K562 (cell line): ENCODE results near the gene CTIF. TPM values are rescaled to one million over a fixed set of nuclear protein-coding genes. Genes with fewer than 3 reads are reported as not detected.

Experiments used
- ATAC-seq: fragments of 200-7000 bp; cut with Tn5 transposase; 3 replicates; pipeline ENCODE4 v1.9.1; 2020; ENCODE audit warnings: moderate library complexity
- BruUV-seq: library from RNA; stranded (reverse); fragments of 400-500 nt; replicated peaks from 2 replicates; lab custom pipeline; 2021; lab: Mats Ljungman, UMichigan
- CTCF ChIA-PET: fragments of 300-600 bp; formaldehyde crosslinking; extraction: SDS; loops from one replicate; lab custom pipeline; 2021; ENCODE audit warnings: low intra/inter-chr PET ratio; lab: Yijun Ruan, JAX
- POLR2A ChIA-PET: fragments of 300-600, 350-650 bp; sonication (Branson Sonifier 250); formaldehyde crosslinking; extraction: SDS; loops from one replicate; lab custom pipeline; 2021; ENCODE audit warnings: antibody characterized with exemption, inconsistent platforms; lab: Yijun Ruan, JAX
- DNase-seq, 4 experiments: peaks; one replicate each; pipeline versions ENCODE4 v3.0.0 to v3.0.0-alpha.2; 2011 to 2018; ENCODE audit warnings: low spot score in 3 of 4, mixed read lengths in 3 of 4; ENCODE audit errors: extremely low read depth in 1 of 4
- FAIRE-seq: peaks from 2 replicates; lab custom pipeline; 2011; peaks lifted over from hg19 to GRCh38; lab: Jason Lieb, UNC
- H2AFZ ChIP-seq: 2 replicates; pipeline ENCODE4 v1.6.0; 2011; ENCODE audit warnings: low read depth, low read length, control low read depth, inconsistent platforms
- H3K27ac ChIP-seq: fragments of 200-600 bp; 3 replicates; pipeline ENCODE4 v1.8.0; 2011; ENCODE audit warnings: low read depth, mild to moderate bottlenecking, control low read depth, inconsistent platforms, low read length, moderate library complexity, mixed read lengths; ENCODE audit errors: extremely low read depth
- H3K27me3 ChIP-seq, 2 experiments: fragments of 300-600 bp in 1 of 2; 2 replicates in 1 of 2; 3 replicates in 1 of 2; pipeline versions ENCODE4 v1.6.0 to v1.8.0; 2011; ENCODE audit warnings: inconsistent platforms in 2 of 2, low read length in 2 of 2, mild to moderate bottlenecking in 1 of 2, mixed read lengths in 1 of 2, moderate library complexity in 1 of 2; ENCODE audit not compliant: control insufficient read depth in 2 of 2, insufficient read depth in 2 of 2
- H3K36me3 ChIP-seq: fragments of 300-600 bp; 3 replicates; pipeline ENCODE4 v1.8.0; 2011; ENCODE audit warnings: mild to moderate bottlenecking, low read length, inconsistent platforms; ENCODE audit not compliant: control insufficient read depth, insufficient read depth
- H3K4me1 ChIP-seq, 2 experiments: fragments of 200-600 bp in 1 of 2; replicated peaks in 1 of 2; 2 replicates in 1 of 2; 3 replicates in 1 of 2; pipeline versions ENCODE4 v1.5.1 to v1.8.0; 2011; ENCODE audit warnings: inconsistent platforms in 2 of 2, low read length in 2 of 2, mild to moderate bottlenecking in 1 of 2, mixed read lengths in 1 of 2, moderate library complexity in 1 of 2; ENCODE audit not compliant: control insufficient read depth in 2 of 2, insufficient read depth in 2 of 2
- H3K4me2 ChIP-seq: 2 replicates; pipeline ENCODE4 v1.6.1; 2011; ENCODE audit warnings: low read length, control low read depth, inconsistent platforms, mixed read lengths; ENCODE audit not compliant: insufficient read depth
- H3K4me3 ChIP-seq: fragments of 200-600 bp; sonication (generic), shearing (Covaris generic); 2 replicates; pipeline ENCODE4 v1.5.1; 2016; ENCODE audit warnings: control low read depth, inconsistent platforms
- H3K79me2 ChIP-seq: fragments of 200-600 bp; 3 replicates; pipeline ENCODE4 v1.8.0; 2011; ENCODE audit warnings: low read length, inconsistent platforms; ENCODE audit not compliant: control insufficient read depth, insufficient read depth
- H3K9ac ChIP-seq, 2 experiments: 2 replicates each; pipeline versions ENCODE4 v1.6.0 to v1.6.1; 2011; ENCODE audit warnings: low read depth in 2 of 2, low read length in 2 of 2, control low read depth in 1 of 2, inconsistent platforms in 1 of 2, mild to moderate bottlenecking in 1 of 2, mixed read lengths in 1 of 2; ENCODE audit not compliant: insufficient read depth in 1 of 2
- H3K9me1 ChIP-seq: one replicate; pipeline ENCODE4 v1.6.0; 2011; ENCODE audit warnings: inconsistent platforms, mild to moderate bottlenecking, low read length, moderate library complexity; ENCODE audit not compliant: control insufficient read depth, insufficient read depth
- H3K9me3 ChIP-seq: replicated peaks from 2 replicates; pipeline ENCODE4 v1.5.1; 2011; ENCODE audit warnings: low read depth, low read length, inconsistent platforms; ENCODE audit not compliant: control insufficient read depth, insufficient read depth
- H4K20me1 ChIP-seq: replicated peaks from 2 replicates; pipeline ENCODE4 v1.6.1; 2011; ENCODE audit warnings: low read length, inconsistent platforms, mixed read lengths; ENCODE audit not compliant: control insufficient read depth, insufficient read depth
- CBX8 ChIP-seq: fragments of 200-600 bp; sonication (generic); IDR thresholded peaks from 2 replicates; pipeline ENCODE4 v1.6.1; 2012; ENCODE audit warnings: borderline replicate concordance, mixed run types, low read depth, mild to moderate bottlenecking, moderate library complexity, mixed read lengths, low read length, control low read depth, inconsistent platforms; ENCODE audit not compliant: poor library complexity, severe bottlenecking; ENCODE audit errors: extremely low read depth
- PHF21A ChIP-seq: fragments of 450-650 bp; IDR thresholded peaks from 2 replicates; pipeline ENCODE4 v1.6.1; 2017; ENCODE audit warnings: low read depth, borderline replicate concordance
- PYGO2 ChIP-seq: fragments of 450-650 bp; IDR thresholded peaks from 2 replicates; pipeline ENCODE4 v1.6.1; 2016; ENCODE audit warnings: mild to moderate bottlenecking, missing genetic modification characterization, moderate library complexity, missing compliant biosample characterization
- SOX6 ChIP-seq: fragments of 450-650 bp; IDR thresholded peaks from 2 replicates; pipeline ENCODE4 v1.6.1; 2014; ENCODE audit warnings: mild to moderate bottlenecking
- SRSF3 ChIP-seq: fragments of 200-400 bp; formaldehyde crosslinking; IDR thresholded peaks from 2 replicates; pipeline ENCODE4 v1.6.1; 2016; ENCODE audit warnings: mild to moderate bottlenecking, low read length, moderate library complexity; ENCODE audit not compliant: insufficient read depth
- TRIM24 ChIP-seq, 2 experiments: fragments of 450-650 bp; IDR thresholded peaks; 2 replicates each; pipeline ENCODE4 v1.6.1; 2016
- ZNF311 ChIP-seq: fragments of 250-450 bp; sonication (Bioruptor Pico); IDR thresholded peaks from 2 replicates; pipeline ENCODE4 v1.4.0; 2020; ENCODE audit warnings: mild to moderate bottlenecking, moderate library complexity
- ZNF586 ChIP-seq: fragments of 450-650 bp; formaldehyde crosslinking; conservative IDR thresholded peaks from 2 replicates; pipeline ENCODE4 v1.4.0; 2020; ENCODE audit warnings: mild to moderate bottlenecking, moderate library complexity
- WGBS: fragments of 100-300 bp; shearing (Covaris generic); methylation state at CpG from one replicate; pipeline ENCODE4 v1.1.6; 2016; ENCODE audit warnings: low coverage, mixed read lengths; ENCODE audit not compliant: insufficient coverage; ENCODE audit errors: missing lambda C conversion rate; 5-methylcytosine and 5-hydroxymethylcytosine counted together
- in situ Hi-C: fragments of 300-500 bp; cut with MboI; formaldehyde crosslinking; loops from 4 replicates; pipeline ENCODE4 v1.15.0; 2018; ENCODE audit warnings: inconsistent platforms, mixed read lengths
- intact Hi-C: fragments of 100-400 bp; cut with micrococcal nuclease; formaldehyde crosslinking; loops from 2 replicates; pipeline ENCODE4 v1.14.2; 2022
- polyA plus RNA-seq, 8 experiments: library from polyadenylated mRNA; depleted of rRNA in 4 of 8; stranded (reverse) in 5 of 8; unstranded in 3 of 8; fragments of >200 nt; fragmentation: Nextera tagmentation in 2 of 8; fragmentation: Illumina TruSeq in 1 of 8; extraction: Ambion mirVana in 2 of 8; extraction: Trizol in 1 of 8; gene quantifications; 2 replicates each; pipeline versions ENCODE4 v1.2.1 to v1.2.3, GENCODE V29; 2011 to 2014; ENCODE audit warnings: inconsistent platforms in 1 of 8, missing spikeins in 1 of 8
- total RNA-seq, 7 experiments: library from RNA; depleted of rRNA in 6 of 7; stranded (reverse); fragments of >200 nt in 6 of 7; fragmentation: Illumina TruSeq in 2 of 7; extraction: Trizol in 2 of 7; gene quantifications; 2 replicates each; pipeline versions ENCODE4 v1.2.1 to v1.2.3, GENCODE V29; 2011 to 2021; ENCODE audit warnings: low replicate concordance in 1 of 7

Gene CTIF
- total and polyA plus RNA-seq, 9 of the 15 experiments (the other 6 are each of a cell fraction or from before 2014, with no cell fraction given): 0.17 to 11.5 (median 2.2) TPM

GRCh38 chr18:48885924-48886400 is 347.1 kb downstream of the CTIF start:
- intact Hi-C loops (no loop called here), in situ Hi-C loops (no loop called here)
- ChIA-PET POLR2A (no interaction called here), CTCF (no interaction called here)
- 39% methylated on average over 6 of the region's 7 CpGs for WGBS
- ATAC-seq (no peak), DNase-seq (no peak), FAIRE-seq (no peak)
- no peak overlapping the region for H3K9ac ChIP-seq
- H3K79me2 ChIP-seq: no peaks in the 10 kb centered on the region
- H3K36me3 ChIP-seq: no peaks in the 10 kb centered on the region
- H3K9me3 ChIP-seq: no peaks in the 10 kb centered on the region
- no peak overlapping the region for H2AFZ ChIP-seq
- H3K4me3 ChIP-seq: no peak overlapping the region
- H3K4me2 ChIP-seq: no peak overlapping the region
- no TSS peak for BruUV-seq
- no peaks in the 10 kb centered on the region for H3K9me1 ChIP-seq
- H4K20me1 ChIP-seq: no peaks in the 10 kb centered on the region
- no peak for TF ChIP-seq TRIM24 (IDR thresholded peaks at IDR 0.05)
- no peak for TF ChIP-seq ZNF311 (CRISPR knock-in tag)
- TF ChIP-seq CBX8: no peak
- TF ChIP-seq PHF21A: no peak
- no peak overlapping the region for H3K27ac ChIP-seq
- peaks cover 0 to 5% of the 10 kb centered on the region in 2 experiments; a peak in 2 of 5 replicates for H3K4me1 ChIP-seq
- H3K27me3 ChIP-seq: no peaks in the 10 kb centered on the region

- BruUV-seq: no TSS peak
- POLR2A ChIA-PET: no interaction called here
- H3K9me3 ChIP-seq: no peaks in the 10 kb centered on the region
- no peak overlapping the region for H2AFZ ChIP-seq
- DNase-seq: no peak
- H3K4me2 ChIP-seq: no peak overlapping the region
- no peak overlapping the region for H3K4me3 ChIP-seq
- FAIRE-seq: no peak
- no peak overlapping the region for H3K9ac ChIP-seq
- no peak overlapping the region for H3K27ac ChIP-seq
- ATAC-seq: no peak
- H3K4me1 ChIP-seq: peaks cover 0 to 5% of the 10 kb centered on the region in 2 experiments; a peak in 2 of 5 replicates
- intact Hi-C loops: no loop called here
- TF ChIP-seq ZNF586 (CRISPR knock-in tag) (no peak), SRSF3 (no peak), SOX6 (no peak), PYGO2 (tag) (no peak)
- H4K20me1 ChIP-seq: no peaks in the 10 kb centered on the region
- CTCF ChIA-PET: no interaction called here
- 41% methylated on average over 7 of the region's 8 CpGs for WGBS
- H3K27me3 ChIP-seq: no peaks in the 10 kb centered on the region
- no peaks in the 10 kb centered on the region for H3K9me1 ChIP-seq
- H3K36me3 ChIP-seq: no peaks in the 10 kb centered on the region
- in situ Hi-C loops: no loop called here
- no peaks in the 10 kb centered on the region for H3K79me2 ChIP-seq
Measured at GRCh38 chr18:48886520-48887293, 347.9 kb downstream of the CTIF start.
